Duodenal mucosa (tissue), 2 donors: ENCODE data around the gene CMTR2.
"Not testable (repeated sequence)": the region's sequence is repeated elsewhere in the genome, so short reads cannot be mapped to it uniquely, and the experiment has no call there.

ENCODE experiments used
- H3K27ac ChIP-seq: one replicate; pipeline ENCODE4 v1.7.0; 2013; ENCODE audit warnings: low read depth, low read length
- H3K27me3 ChIP-seq, 2 donors: one replicate each; pipeline ENCODE4 v1.7.0; 2013; ENCODE audit warnings: low read length in 2 of 2, control low read depth in 1 of 2; ENCODE audit not compliant: insufficient read depth in 2 of 2, control insufficient read depth in 1 of 2
- H3K36me3 ChIP-seq, 2 donors: one replicate each; pipeline ENCODE4 v1.7.0; 2013; ENCODE audit warnings: low read length in 2 of 2, control low read depth in 1 of 2; ENCODE audit not compliant: insufficient read depth in 2 of 2, control insufficient read depth in 1 of 2
- H3K4me1 ChIP-seq, 2 donors: one replicate each; pipeline ENCODE4 v1.7.0; 2013; ENCODE audit warnings: low read length in 2 of 2, control low read depth in 1 of 2; ENCODE audit not compliant: insufficient read depth in 2 of 2, control insufficient read depth in 1 of 2
- H3K4me3 ChIP-seq, 2 donors: one replicate each; pipeline ENCODE4 v1.7.0; 2013; ENCODE audit warnings: low read length in 2 of 2, low read depth in 1 of 2
- H3K9ac ChIP-seq, 2 donors: one replicate each; pipeline ENCODE4 v1.7.0; 2013; ENCODE audit warnings: low read length in 2 of 2, low read depth in 1 of 2
- H3K9me3 ChIP-seq, 2 donors: one replicate each; pipeline ENCODE4 v1.7.0; 2013; ENCODE audit warnings: low read length in 2 of 2, control low read depth in 1 of 2; ENCODE audit not compliant: control insufficient read depth in 1 of 2

CMTR2 gene, protein sequence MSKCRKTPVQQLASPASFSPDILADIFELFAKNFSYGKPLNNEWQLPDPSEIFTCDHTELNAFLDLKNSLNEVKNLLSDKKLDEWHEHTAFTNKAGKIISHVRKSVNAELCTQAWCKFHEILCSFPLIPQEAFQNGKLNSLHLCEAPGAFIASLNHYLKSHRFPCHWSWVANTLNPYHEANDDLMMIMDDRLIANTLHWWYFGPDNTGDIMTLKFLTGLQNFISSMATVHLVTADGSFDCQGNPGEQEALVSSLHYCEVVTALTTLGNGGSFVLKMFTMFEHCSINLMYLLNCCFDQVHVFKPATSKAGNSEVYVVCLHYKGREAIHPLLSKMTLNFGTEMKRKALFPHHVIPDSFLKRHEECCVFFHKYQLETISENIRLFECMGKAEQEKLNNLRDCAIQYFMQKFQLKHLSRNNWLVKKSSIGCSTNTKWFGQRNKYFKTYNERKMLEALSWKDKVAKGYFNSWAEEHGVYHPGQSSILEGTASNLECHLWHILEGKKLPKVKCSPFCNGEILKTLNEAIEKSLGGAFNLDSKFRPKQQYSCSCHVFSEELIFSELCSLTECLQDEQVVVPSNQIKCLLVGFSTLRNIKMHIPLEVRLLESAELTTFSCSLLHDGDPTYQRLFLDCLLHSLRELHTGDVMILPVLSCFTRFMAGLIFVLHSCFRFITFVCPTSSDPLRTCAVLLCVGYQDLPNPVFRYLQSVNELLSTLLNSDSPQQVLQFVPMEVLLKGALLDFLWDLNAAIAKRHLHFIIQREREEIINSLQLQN

DNA sequence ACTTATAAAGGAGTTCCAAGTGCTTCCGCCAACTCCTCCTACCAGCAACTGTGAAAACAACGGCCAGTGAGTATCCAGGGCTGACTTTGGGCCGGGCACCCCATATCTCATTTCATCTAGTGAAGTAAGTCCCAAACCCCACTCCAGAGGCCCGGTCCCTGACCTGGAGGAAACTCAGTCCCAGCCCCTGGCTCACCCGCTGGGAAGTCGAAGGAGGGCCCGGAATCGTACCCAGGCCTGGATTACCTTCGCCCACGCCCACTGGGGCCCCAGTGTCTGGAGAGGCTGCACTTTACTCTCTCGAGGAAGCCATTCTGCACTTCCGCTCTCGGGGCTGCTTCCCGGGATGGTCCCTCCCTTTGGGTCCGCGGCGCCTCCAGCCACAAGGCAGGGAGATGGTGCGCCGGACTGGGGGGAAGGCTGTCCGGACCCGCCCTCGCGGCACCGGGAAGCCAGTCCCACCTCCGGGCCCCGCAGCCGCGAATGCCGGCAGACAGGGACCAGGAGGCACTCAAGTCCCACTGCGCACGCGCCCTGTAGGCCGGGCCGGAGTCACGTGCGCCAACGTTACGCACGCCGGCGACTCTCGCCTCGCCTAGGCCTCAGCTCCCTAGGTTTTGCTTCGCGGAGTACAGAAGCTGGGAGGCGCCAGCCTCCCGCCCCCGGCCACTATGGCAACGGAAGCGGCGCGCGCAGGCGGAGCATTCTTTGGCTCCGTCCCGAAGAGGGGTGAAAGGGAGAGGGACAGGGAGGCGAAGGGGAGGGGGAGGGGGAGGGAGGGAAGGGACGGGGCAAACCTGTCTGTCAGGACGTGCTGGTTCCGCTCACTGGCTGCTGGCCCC, at the start of gene CMTR2:
CMTR2 (minus strand) TSS at position 513 of the 842 bp plus-strand sequence. CDS start 3,482 bp downstream, outside the sequence.
- Histone ChIP-seq H3K4me3 (peak within 1 kb of the TSS; percentile 83 to 91), H3K27ac (peak within 1 kb of the TSS; percentile 92), H3K4me1 (peaks cover 8 to 12% of the 10 kb centered on the region in 2 donors), H3K36me3 (peaks cover 14 to 17% of the 10 kb centered on the region in 2 donors), H3K9ac (peak within 1 kb of the TSS; percentile 81 to 86), H3K9me3 (no peaks in the 10 kb centered on the region), H3K27me3 (no peaks in the 10 kb centered on the region)

DNA sequence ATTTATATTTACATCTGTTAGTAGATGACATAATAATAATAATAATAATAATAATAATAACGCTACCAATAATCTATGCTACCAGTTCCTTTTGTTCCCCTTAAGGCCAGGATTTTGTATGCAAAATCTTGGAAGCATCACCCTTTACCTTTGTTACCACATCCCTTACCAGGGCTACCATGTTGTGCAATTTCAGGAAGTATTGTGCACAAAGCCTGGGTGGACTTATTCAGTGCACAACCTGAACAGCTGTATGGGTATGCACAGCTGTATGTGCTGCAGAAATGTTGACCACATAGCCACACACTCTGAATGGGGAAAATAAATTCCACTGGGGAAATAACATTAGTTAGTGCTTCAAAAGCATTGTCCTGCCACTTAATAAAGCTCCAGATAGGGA, 49.4 kb upstream of the CMTR2 start:
- no peaks in the 10 kb centered on the region for H3K36me3 ChIP-seq
- no peaks in the 10 kb centered on the region for H3K4me1 ChIP-seq
- H3K4me3 ChIP-seq, result no peak overlapping the region
- H3K9ac ChIP-seq, result no peak overlapping the region
- no peak overlapping the region for H3K27ac ChIP-seq
- no peaks in the 10 kb centered on the region for H3K27me3 ChIP-seq
- H3K9me3 ChIP-seq, result no peaks in the 10 kb centered on the region

DNA sequence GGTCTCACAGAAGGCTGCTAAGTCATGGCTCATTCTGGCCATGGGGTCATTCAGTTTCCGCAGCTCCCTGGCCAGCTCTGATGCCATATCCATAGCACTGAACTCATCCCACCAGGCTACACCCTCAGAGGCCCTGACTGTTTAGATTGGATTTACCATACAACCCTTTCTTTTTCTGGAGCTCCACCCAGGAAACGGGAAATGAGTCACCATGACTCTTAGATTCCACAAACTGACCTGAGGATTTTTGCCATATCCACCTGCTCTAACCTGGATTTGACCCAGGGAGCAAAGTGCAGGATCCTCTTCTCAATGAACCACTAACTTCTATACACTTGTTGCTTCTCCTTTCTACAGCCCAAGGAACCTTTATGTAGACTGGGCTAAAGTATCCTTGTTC, 49.0 kb upstream of the CMTR2 start:
- Histone ChIP-seq H3K4me3 (no peak overlapping the region), H3K9ac (no peak overlapping the region), H3K4me1 (no peaks in the 10 kb centered on the region), H3K36me3 (no peaks in the 10 kb centered on the region), H3K27me3 (no peaks in the 10 kb centered on the region), H3K9me3 (no peaks in the 10 kb centered on the region), H3K27ac (no peak overlapping the region)

DNA sequence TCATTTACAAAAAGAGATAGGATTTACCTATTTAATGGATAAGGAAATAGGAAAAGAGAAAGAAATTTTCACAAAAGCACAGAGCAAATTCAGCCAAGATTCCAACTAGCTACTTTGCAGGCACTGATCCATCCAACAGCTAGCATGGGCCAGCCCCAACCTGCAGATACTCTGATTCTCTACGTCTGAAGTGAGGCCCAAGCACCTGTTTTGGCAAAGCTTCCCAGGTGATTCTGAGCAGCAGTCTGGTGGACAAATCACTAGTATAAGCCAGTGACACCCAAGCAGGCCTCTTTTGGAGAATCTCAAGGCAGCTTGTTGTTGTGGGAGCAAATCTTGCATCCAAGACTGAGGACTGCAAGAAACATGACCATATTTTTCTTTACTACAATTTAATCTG, 48.4 kb upstream of the CMTR2 start:
- H3K9me3 ChIP-seq, result no peaks in the 10 kb centered on the region
- no peak overlapping the region for H3K9ac ChIP-seq
- H3K27ac ChIP-seq, result no peak overlapping the region
- H3K4me3 ChIP-seq, result no peak overlapping the region
- no peaks in the 10 kb centered on the region for H3K4me1 ChIP-seq
- no peaks in the 10 kb centered on the region for H3K36me3 ChIP-seq
- no peaks in the 10 kb centered on the region for H3K27me3 ChIP-seq

DNA sequence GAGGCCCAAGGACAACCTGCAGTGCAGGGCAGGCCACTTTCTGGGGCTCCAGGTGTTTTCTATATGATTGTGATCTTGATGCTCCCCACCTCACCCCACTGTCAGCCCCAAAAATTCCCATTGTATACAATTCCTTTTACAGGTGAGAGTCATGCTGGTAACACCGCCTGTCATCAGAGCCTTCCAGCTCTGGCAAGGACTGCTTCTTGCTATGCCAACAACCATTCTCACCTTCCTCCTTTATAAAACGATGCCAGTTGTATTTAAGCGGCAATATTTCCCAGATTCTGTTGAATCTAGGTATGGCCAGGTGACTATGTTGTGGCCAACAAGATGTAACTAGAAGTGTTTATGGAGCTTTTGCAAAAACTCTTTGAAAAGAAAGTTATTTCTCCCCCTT, 38.9 kb upstream of the CMTR2 start:
- Histone ChIP-seq H3K27me3 (no peaks in the 10 kb centered on the region), H3K9ac (no peak overlapping the region), H3K9me3 (no peaks in the 10 kb centered on the region), H3K4me1 (no peaks in the 10 kb centered on the region), H3K36me3 (no peaks in the 10 kb centered on the region), H3K4me3 (no peak overlapping the region), H3K27ac (no peak overlapping the region)

DNA sequence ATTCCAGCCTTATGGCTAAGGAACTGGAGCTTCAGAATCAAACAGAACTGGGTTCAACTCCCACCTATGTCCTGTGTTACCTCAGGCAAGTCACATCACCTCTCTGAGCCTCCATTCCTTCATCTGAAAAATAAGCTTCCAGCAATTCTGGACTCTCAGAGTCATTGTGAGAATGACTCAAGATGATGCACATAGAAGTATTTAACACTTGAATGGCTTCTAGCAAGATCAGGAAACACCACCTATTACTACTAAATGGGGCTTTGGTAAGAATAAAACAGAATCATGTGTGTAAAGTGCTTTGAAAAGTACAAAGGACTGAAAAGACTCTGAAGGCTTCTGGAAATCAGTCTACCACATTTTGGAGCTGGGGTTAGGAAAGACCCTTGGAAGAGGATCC, 38.5 kb upstream of the CMTR2 start:
- Histone ChIP-seq H3K27me3 (no peaks in the 10 kb centered on the region), H3K36me3 (no peaks in the 10 kb centered on the region), H3K9me3 (no peaks in the 10 kb centered on the region), H3K4me3 (no peak overlapping the region), H3K27ac (no peak overlapping the region), H3K9ac (no peak overlapping the region), H3K4me1 (no peaks in the 10 kb centered on the region)

DNA sequence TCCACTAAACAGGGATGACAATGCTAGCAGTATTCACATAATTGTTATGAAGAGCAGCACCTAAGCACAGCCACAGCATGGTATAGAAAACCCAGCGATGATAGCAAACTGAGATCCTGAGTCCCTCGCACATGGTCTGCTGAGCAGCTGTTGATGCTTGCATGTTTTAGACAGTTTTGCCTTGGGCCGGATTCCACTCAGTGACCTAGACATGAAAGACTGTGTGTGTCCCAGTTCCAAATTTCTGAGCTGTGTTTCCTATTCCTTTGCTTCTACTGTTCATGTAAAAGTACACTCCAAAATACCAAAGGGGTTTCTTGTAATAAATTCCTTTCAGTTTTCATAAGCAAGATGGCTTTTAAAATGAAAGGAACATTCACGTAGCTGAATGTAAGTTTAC, 30.8 kb upstream of the CMTR2 start:
- Histone ChIP-seq H3K9ac (no peak overlapping the region), H3K4me3 (no peak overlapping the region), H3K27me3 (no peaks in the 10 kb centered on the region)

DNA sequence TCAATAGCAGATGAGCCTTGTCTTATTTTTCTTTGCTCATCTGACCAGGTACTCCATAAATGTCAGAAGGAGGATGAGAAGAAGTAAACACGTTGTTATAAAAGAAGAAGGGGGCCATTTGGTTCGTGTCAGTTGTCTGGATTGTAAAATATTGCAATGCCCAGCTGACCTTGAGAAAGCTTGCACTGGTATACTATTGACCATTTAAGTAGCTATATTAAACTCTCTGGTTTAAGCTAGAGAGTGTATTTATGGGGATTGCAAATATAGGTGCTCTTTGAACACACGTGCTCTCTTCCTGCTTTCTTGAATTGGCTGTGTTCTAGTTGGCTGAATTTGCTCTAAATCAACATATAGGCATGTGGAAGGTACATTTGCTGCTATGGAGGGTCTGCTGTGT, 26.1 kb upstream of the CMTR2 start:
- Histone ChIP-seq H3K36me3 (no peaks in the 10 kb centered on the region), H3K9me3 (no peaks in the 10 kb centered on the region), H3K27me3 (peaks cover 0 to 3% of the 10 kb centered on the region in 2 donors), H3K27ac (no peak overlapping the region), H3K9ac (no peak overlapping the region), H3K4me1 (no peaks in the 10 kb centered on the region), H3K4me3 (no peak overlapping the region)

More for the DNA sequence above, 30.8 kb upstream of the CMTR2 start:
- no peaks in the 10 kb centered on the region for H3K9me3 ChIP-seq
- H3K36me3 ChIP-seq, result no peaks in the 10 kb centered on the region
- H3K4me1 ChIP-seq, result no peaks in the 10 kb centered on the region
- H3K27ac ChIP-seq, result no peak overlapping the region

DNA sequence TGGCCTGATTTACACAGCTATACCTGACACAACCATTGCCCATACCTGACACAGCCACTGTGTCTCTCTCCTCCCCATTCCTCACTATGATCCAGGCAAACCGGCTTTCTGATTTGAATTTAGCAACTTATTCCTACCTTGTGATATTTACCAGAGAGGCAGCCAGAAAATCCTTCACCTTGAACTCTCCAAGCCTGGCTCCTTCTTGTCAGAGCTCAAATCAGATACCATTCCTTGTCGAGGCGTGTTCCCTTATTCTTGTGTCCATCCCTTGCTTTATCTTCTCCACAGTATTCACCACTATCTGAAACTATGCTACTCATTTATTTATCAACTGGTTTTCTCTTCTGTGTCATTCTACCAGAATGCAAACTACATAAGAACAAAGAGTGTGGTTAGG, 24.4 kb upstream of the CMTR2 start:
- H3K36me3 ChIP-seq, H3K27me3 ChIP-seq, H3K4me3 ChIP-seq, H3K4me1 ChIP-seq, H3K27ac ChIP-seq, H3K9me3 ChIP-seq, H3K9ac ChIP-seq: not testable (repeated sequence)
